ENCODE data around the gene ARHGAP36. TPM values are rescaled to one million over a fixed set of nuclear protein-coding genes. Genes with fewer than 3 reads are reported as not detected.

ARHGAP36 gene
- total RNA-seq, 1 donor from 2014 or later: not detected

DNA sequence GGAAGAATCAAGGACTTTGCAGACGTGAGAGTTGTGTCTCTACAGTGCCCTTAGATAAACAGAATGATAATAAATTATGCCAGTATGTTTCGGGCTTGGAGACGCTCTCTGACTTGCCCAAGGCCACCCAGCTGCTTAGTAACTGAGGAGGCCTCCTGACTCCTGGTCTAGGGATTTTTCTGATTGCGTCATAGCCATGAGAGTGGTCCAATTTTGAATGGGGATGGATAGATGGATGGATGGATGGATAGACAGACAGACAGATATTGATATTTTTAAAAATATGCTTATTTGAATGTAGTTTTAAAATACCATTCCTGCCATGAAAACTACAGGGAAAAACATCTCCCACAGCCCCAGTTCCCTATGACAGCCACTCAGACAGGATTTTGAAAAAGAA is 15.5 kb downstream of the ARHGAP36 start:
- Histone ChIP-seq H3K4me3 (no peak overlapping the region), H3K36me3 (no peaks in the 10 kb centered on the region), H3K27me3 (peaks cover 11% of the 10 kb centered on the region), H3K4me1 (no peaks in the 10 kb centered on the region), H3K27ac (no peak overlapping the region), H3K9me3 (no peaks in the 10 kb centered on the region)
- no peak for ATAC-seq
- TF ChIP-seq, protein P1, sequence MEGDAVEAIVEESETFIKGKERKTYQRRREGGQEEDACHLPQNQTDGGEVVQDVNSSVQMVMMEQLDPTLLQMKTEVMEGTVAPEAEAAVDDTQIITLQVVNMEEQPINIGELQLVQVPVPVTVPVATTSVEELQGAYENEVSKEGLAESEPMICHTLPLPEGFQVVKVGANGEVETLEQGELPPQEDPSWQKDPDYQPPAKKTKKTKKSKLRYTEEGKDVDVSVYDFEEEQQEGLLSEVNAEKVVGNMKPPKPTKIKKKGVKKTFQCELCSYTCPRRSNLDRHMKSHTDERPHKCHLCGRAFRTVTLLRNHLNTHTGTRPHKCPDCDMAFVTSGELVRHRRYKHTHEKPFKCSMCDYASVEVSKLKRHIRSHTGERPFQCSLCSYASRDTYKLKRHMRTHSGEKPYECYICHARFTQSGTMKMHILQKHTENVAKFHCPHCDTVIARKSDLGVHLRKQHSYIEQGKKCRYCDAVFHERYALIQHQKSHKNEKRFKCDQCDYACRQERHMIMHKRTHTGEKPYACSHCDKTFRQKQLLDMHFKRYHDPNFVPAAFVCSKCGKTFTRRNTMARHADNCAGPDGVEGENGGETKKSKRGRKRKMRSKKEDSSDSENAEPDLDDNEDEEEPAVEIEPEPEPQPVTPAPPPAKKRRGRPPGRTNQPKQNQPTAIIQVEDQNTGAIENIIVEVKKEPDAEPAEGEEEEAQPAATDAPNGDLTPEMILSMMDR (IDR thresholded peaks at IDR 0.05): no peak
- intact Hi-C loops (cut with DNase I): no loop called here
- no peak for DNase-seq

DNA sequence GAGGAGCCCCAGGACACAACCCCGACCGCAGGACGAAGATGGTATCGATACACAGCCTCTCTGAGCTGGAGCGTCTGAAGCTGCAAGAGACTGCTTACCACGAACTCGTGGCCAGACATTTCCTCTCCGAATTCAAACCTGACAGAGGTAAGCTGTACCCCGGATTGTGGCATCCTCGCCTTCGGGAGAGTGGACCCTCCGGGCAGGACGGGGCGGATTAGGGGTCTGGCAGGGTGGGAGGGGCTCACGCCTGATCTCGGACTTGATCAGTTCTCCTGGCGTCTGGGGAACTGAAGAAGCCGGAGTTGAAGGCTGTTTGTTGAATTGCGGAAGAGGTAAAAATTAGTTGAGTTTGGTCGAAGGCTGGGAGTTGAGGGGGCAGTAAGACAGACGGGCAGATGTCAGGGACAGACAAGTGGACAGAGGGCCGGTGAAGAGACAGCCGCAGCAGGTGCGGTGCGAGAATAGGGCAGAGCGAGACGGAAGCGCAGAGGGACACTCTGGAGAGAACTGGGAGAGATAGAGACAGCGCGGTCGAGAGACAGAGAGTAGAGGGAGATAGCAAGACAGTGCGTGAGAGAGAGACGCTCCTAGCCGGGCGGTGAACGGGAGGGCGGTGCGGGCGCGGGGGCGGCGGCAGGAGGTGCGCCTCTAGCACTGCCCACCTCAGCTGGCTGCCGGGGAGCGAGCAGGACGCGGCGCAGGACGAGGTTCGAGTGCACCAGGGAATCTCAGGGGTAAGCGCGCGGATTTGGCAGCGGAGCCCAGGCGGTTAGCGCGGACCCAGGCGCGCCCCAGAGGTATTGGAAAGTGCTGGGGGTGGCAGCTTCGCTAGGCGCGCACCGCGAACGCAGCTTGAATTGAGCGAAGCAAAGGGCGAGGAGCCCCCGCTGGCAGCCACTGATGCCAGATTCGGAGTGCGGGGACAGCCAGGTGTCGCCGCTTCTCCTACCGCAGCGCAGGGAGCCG is 23.9 kb downstream of the ARHGAP36 start:
- no peak for DNase-seq
- TF ChIP-seq, protein P1 (IDR thresholded peaks at IDR 0.05): no peak
- Histone ChIP-seq H3K4me1 (no peaks in the 10 kb centered on the region), H3K27ac (no peak overlapping the region), H3K9me3 (no peaks in the 10 kb centered on the region), H3K36me3 (no peaks in the 10 kb centered on the region), H3K27me3 (no peaks in the 10 kb centered on the region), H3K4me3 (no peak overlapping the region)
- intact Hi-C loops (cut with DNase I): no loop called here
- no peak for ATAC-seq

DNA sequence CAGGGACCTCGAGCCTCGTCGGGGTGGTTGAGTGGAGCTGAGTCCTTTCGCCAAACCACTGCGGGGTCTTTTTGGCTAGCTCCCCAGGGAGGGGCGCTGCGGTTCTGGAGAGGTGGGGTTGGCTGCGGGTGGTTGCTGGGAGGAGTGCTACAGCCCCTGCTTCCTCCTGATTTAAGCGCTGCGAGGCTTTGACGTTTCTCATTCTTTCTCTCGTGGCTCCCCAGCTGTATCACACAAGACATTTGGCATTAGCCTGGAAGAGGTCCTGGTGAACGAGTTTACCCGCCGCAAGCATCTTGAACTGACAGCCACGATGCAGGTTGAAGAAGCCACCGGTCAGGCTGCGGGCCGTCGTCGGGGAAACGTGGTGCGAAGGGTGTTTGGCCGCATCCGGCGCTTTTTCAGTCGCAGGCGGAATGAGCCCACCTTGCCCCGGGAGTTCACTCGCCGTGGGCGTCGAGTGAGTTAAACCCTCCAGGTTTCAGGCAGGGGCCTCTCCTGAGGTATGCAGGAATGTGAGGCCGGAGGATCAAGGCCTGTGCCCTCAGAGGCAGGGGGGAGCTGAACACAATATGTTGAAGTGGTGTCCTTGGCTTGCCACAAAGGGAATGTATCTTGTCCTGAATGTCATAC is 25.5 kb downstream of the ARHGAP36 start:
- no peak overlapping the region for H3K27ac ChIP-seq
- DNase-seq (no peak), ATAC-seq (no peak)
- TF ChIP-seq, protein P1 (IDR thresholded peaks at IDR 0.05): no peak
- intact Hi-C loops (cut with DNase I): no loop called here
- H3K36me3 ChIP-seq: no peaks in the 10 kb centered on the region
- no peaks in the 10 kb centered on the region for H3K9me3 ChIP-seq
- H3K27me3 ChIP-seq: no peaks in the 10 kb centered on the region
- no peaks in the 10 kb centered on the region for H3K4me1 ChIP-seq
- no peak overlapping the region for H3K4me3 ChIP-seq

DNA sequence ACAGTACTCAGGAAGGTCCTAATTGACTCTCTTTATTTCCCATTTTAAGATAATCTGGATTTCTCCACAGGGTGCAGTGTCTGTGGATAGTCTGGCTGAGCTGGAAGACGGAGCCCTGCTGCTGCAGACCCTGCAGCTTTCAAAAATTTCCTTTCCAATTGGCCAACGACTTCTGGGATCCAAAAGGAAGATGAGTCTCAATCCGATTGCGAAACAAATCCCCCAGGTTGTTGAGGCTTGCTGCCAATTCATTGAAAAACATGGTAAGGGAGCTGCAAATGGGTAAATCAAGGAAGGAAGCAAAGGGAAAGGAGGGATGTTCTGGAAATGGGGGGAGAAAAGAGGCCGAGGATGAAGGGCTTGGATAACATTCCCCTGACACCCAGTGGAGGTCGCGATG is 26.0 kb downstream of the ARHGAP36 start:
- TF ChIP-seq, protein P1 (IDR thresholded peaks at IDR 0.05): no peak
- intact Hi-C loops (cut with DNase I): no loop called here
- Histone ChIP-seq H3K36me3 (no peaks in the 10 kb centered on the region), H3K27ac (no peak overlapping the region), H3K4me3 (no peak overlapping the region), H3K4me1 (no peaks in the 10 kb centered on the region), H3K27me3 (no peaks in the 10 kb centered on the region), H3K9me3 (no peaks in the 10 kb centered on the region)
- DNase-seq (no peak), ATAC-seq (no peak)

DNA sequence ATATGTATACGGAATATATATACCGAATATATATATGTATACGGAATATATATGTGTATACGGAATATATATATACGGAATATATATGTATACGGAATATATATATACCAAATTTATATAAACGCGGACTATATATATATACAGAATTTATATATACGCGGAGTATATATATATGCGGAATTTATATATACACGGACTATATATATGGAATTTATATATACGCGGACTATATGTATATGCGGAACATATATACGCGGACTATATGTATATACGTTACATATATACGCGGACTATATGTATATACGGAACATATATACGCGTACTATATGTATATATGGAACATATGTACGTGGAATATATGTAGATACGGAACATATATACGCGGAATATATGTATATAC is 78.6 kb downstream of the ARHGAP36 start:
- intact Hi-C loops (cut with DNase I): no loop called here
- no peaks in the 10 kb centered on the region for H3K4me1 ChIP-seq

More for the DNA sequence above, 78.6 kb downstream of the ARHGAP36 start:
- no peaks in the 10 kb centered on the region for H3K36me3 ChIP-seq
- DNase-seq (no peak), ATAC-seq (no peak)
- no peak overlapping the region for H3K27ac ChIP-seq
- H3K9me3 ChIP-seq: no peaks in the 10 kb centered on the region
- no peaks in the 10 kb centered on the region for H3K27me3 ChIP-seq
- TF ChIP-seq, protein P1 (IDR thresholded peaks at IDR 0.05): no peak
- H3K4me3 ChIP-seq: no peak overlapping the region
